Lower leg skin (tissue), 3 donors: Measurements from ENCODE around the gene XRRA1.

Experiments
- CTCF ChIP-seq, 3 donors: fragments of 450-650 bp; IDR thresholded peaks; one replicate each; pipeline ENCODE4 v1.5.1; 2016; ENCODE audit warnings: antibody characterized with exemption in 3 of 3, mild to moderate bottlenecking in 3 of 3, moderate library complexity in 2 of 3
- POLR2A ChIP-seq, 2 donors: fragments of 450-650 bp; IDR thresholded peaks; one replicate each; pipeline ENCODE4 v1.6.1; 2016 to 2017; ENCODE audit warnings: antibody characterized with exemption in 2 of 2, mild to moderate bottlenecking in 1 of 2, moderate library complexity in 1 of 2

- no peak for TF ChIP-seq CTCF (IDR thresholded peaks at IDR 0.05)
- TF ChIP-seq POLR2A (IDR thresholded peaks at IDR 0.05): no peak
Observed at GRCh38 chr11:74820763-74821162, 128.1 kb downstream of the XRRA1 start.
